ENCODE results near the gene PSME2.

The PSME2 gene

GRCh38 chr14:24146453-24146977 lies at the start of gene PSME2:
TSS of gene PSME2 (minus strand) at chr14:24146610. CDS start at chr14:24146581, 29 bp downstream.
- peak; percentile 88 for DNase-seq (ENCODE audit: low read depth)

- DNase-seq (ENCODE audit: low read depth), result peak; percentile 73
Measured at GRCh38 chr14:24195186-24196070, 49.0 kb upstream of the PSME2 start, which contains the start of gene TM9SF1. TSS of gene TM9SF1 (minus strand) at chr14:24195441. CDS start at chr14:24195019, 422 bp downstream.

- DNase-seq (ENCODE audit: low read depth), result no peak
Measured at GRCh38 chr14:24194873-24195185, 48.4 kb upstream of the PSME2 start.

- no peak for DNase-seq (ENCODE audit: low read depth)
Measured at GRCh38 chr14:24194186-24194872, 47.9 kb upstream of the PSME2 start.

- no peak for DNase-seq (ENCODE audit: low read depth)
Measured at GRCh38 chr14:24192933-24193332, 46.5 kb upstream of the PSME2 start.

GRCh38 chr14:24190416-24190815 lies 44.0 kb upstream of the PSME2 start:
- DNase-seq (ENCODE audit: low read depth), result no peak

GRCh38 chr14:24189460-24189859 lies 43.0 kb upstream of the PSME2 start:
- DNase-seq (ENCODE audit: low read depth), result no peak

GRCh38 chr14:24189059-24189375 lies 42.6 kb upstream of the PSME2 start:
- DNase-seq (ENCODE audit: low read depth), result no peak

GRCh38 chr14:24188251-24189058 lies 42.0 kb upstream of the PSME2 start, which contains the start of gene IPO4:
TSS of gene IPO4 (minus strand) at chr14:24188816. CDS start at chr14:24188787, 29 bp downstream.
- peak; percentile 95 for DNase-seq (ENCODE audit: low read depth)

GRCh38 chr14:24187539-24187915 lies 41.1 kb upstream of the PSME2 start:
- DNase-seq (ENCODE audit: low read depth), result no peak

GRCh38 chr14:24186831-24187538 lies 40.6 kb upstream of the PSME2 start:
- no peak for DNase-seq (ENCODE audit: low read depth)

GRCh38 chr14:24185741-24186140 lies 39.3 kb upstream of the PSME2 start:
- DNase-seq (ENCODE audit: low read depth), result no peak

- no peak for DNase-seq (ENCODE audit: low read depth)
Measured at GRCh38 chr14:24185026-24185425, 38.6 kb upstream of the PSME2 start.

- DNase-seq (ENCODE audit: low read depth), result no peak
Measured at GRCh38 chr14:24184104-24184970, 37.9 kb upstream of the PSME2 start.

GRCh38 chr14:24183014-24183481 lies 36.6 kb upstream of the PSME2 start:
- DNase-seq (ENCODE audit: low read depth), result no peak

GRCh38 chr14:24182110-24182882 lies 35.9 kb upstream of the PSME2 start:
- no peak for DNase-seq (ENCODE audit: low read depth)

- no peak for DNase-seq (ENCODE audit: low read depth)
Measured at GRCh38 chr14:24181371-24182077, 35.1 kb upstream of the PSME2 start.

GRCh38 chr14:24179961-24180796 lies 33.8 kb upstream of the PSME2 start:
- DNase-seq (ENCODE audit: low read depth), result no peak
